Natural killer cell treated with Interleukin-12 subunit alpha and Interleukin-12 subunit beta and Interleukin-15 and Interleukin-18, amount 100 ng/mL, for 72 hours (primary cell): Measurements from ENCODE around the gene PCBP4. TPM values are rescaled to one million over a fixed set of nuclear protein-coding genes. Genes with fewer than 3 reads are reported as not detected.
"Not testable (repeated sequence)": the region's sequence is repeated elsewhere in the genome, so short reads cannot be mapped to it uniquely, and the experiment has no call there.

Experiments
- ATAC-seq, 2 donors: fragments of 150-1000 bp; cut with Tn5 transposase in 1 of 2; sonication (Bioruptor Pico), chemical (Tn5 transposase) in 1 of 2; 2 replicates each; pipeline ENCODE4 v1.10.0; 2021
- DNase-seq: peaks from one replicate; pipeline ENCODE4 v3.0.0; 2022; ENCODE audit warnings: low spot score
- H3K27ac Mint-ChIP-seq, 2 donors: 1 replicate in 1 of 2; 2 replicates in 1 of 2; pipeline ENCODE4 v1.8.0; 2022; ENCODE audit warnings: mixed read lengths in 2 of 2, mild to moderate bottlenecking in 1 of 2, moderate library complexity in 1 of 2
- H3K27me3 Mint-ChIP-seq, 2 donors: 1 replicate in 1 of 2; 2 replicates in 1 of 2; pipeline ENCODE4 v1.8.0; 2022; ENCODE audit warnings: mixed read lengths in 2 of 2
- H3K36me3 Mint-ChIP-seq: one replicate; pipeline ENCODE4 v1.8.0; 2022; ENCODE audit warnings: mixed read lengths
- H3K4me1 Mint-ChIP-seq, 2 donors: 1 replicate in 1 of 2; 2 replicates in 1 of 2; pipeline ENCODE4 v1.8.0; 2022; ENCODE audit warnings: low read depth in 2 of 2, mixed read lengths in 2 of 2, mild to moderate bottlenecking in 1 of 2
- H3K4me3 Mint-ChIP-seq: one replicate; pipeline ENCODE4 v1.8.0; 2022; ENCODE audit warnings: mixed read lengths
- H3K9me3 Mint-ChIP-seq: 2 replicates; pipeline ENCODE4 v1.8.0; 2022; ENCODE audit warnings: mixed read lengths
- total RNA-seq, 2 donors: library from RNA; stranded (reverse); gene quantifications; one replicate each; pipeline ENCODE4 v1.2.3, GENCODE V29; 2022

Gene PCBP4
- total RNA-seq, 2 donors from 2014 or later: 7.9 to 8.4 TPM

- peaks cover 0 to 5% of the 10 kb centered on the region in 2 donors for H3K27me3 Mint-ChIP-seq
- H3K36me3 Mint-ChIP-seq: no peaks in the 10 kb centered on the region
- ATAC-seq: peak; percentile 92
- H3K4me3 Mint-ChIP-seq: no peak overlapping the region
- H3K4me1 Mint-ChIP-seq: peaks cover 6 to 7% of the 10 kb centered on the region in 2 donors
- no peak overlapping the region for H3K27ac Mint-ChIP-seq
- H3K9me3 Mint-ChIP-seq: no peaks in the 10 kb centered on the region
- peak; percentile 78 for DNase-seq
These were observed 34.3 kb upstream of the PCBP4 start for GRCh38 chr3:52001443-52001974.

- Mint-ChIP-seq H3K27me3 (peaks cover 0 to 5% of the 10 kb centered on the region in 2 donors), H3K27ac (no peak overlapping the region), H3K4me1 (peaks cover 13 to 16% of the 10 kb centered on the region in 2 donors), H3K36me3 (peaks cover 8% of the 10 kb centered on the region), H3K4me3 (no peak overlapping the region), H3K9me3 (no peaks in the 10 kb centered on the region)
- ATAC-seq: no peak
- DNase-seq: no peak
These were observed 32.6 kb upstream of the PCBP4 start for GRCh38 chr3:51999846-52000245.

DNA sequence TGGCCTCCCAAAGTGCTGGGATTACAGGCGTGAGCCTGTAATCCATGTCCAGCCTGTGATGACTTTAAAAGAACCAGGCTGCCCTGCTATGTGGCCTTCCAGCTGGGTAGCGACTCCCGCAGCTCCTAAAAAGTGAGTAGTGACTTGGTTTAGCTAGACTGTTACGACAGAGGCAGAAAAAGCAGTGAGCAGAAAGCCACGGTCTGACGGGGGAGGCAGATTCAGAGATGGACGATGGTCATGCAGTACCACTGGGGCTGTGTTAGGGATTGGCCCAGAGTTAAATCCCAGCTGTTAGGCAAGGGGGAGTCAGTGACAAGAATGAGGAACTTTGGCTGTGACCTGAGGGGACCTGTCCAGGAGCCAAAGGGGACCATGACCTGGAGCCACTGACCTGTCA is 31.5 kb upstream of the PCBP4 start:
- Mint-ChIP-seq H3K4me3 (no peak overlapping the region), H3K9me3 (no peaks in the 10 kb centered on the region), H3K27me3 (peaks cover 0 to 5% of the 10 kb centered on the region in 2 donors), H3K36me3 (peaks cover 18% of the 10 kb centered on the region), H3K4me1 (peaks cover 23 to 24% of the 10 kb centered on the region in 2 donors), H3K27ac (no peak overlapping the region)
- ATAC-seq (no peak), DNase-seq (no peak)

DNA sequence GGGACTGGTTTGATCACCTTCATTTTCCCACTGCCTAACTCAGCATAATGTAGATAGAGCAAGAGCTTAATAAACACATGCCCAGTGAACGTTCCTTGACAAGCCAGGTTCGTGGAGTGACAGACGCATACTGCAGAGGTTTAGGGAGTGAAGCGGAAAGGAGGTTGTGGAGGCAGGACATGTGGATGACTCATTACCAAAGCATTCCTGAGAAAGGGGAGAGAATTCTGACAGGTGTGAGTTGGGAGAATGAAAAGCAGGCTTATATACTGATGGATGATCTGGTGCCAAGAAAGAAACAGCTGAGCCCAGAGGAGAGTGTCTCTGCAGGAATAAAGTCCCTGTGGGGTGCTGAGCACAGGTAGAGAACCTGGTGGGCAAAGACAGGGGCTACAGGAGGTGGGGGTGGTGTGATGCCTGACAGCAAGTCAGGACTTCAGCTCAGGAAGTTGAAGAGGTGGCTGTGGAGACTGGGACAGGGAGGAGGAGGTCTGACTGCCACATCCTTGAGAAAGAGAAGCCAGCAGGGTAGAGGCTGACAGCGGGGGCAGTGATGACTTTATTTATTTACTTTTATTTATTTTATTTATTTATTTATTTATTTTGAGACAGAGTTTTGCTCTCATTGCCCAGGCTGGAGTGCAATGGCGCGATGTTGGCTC is 30.8 kb upstream of the PCBP4 start:
- H3K9me3 Mint-ChIP-seq: no peaks in the 10 kb centered on the region
- no peak for ATAC-seq
- H3K27me3 Mint-ChIP-seq: peaks cover 0 to 5% of the 10 kb centered on the region in 2 donors
- H3K4me3 Mint-ChIP-seq: no peak overlapping the region
- H3K36me3 Mint-ChIP-seq: peaks cover 18% of the 10 kb centered on the region
- peak overlapping the region in 1 of 2 donors; percentile 100 for H3K27ac Mint-ChIP-seq
- H3K4me1 Mint-ChIP-seq: peaks cover 23 to 24% of the 10 kb centered on the region in 2 donors
- DNase-seq: no peak

DNA sequence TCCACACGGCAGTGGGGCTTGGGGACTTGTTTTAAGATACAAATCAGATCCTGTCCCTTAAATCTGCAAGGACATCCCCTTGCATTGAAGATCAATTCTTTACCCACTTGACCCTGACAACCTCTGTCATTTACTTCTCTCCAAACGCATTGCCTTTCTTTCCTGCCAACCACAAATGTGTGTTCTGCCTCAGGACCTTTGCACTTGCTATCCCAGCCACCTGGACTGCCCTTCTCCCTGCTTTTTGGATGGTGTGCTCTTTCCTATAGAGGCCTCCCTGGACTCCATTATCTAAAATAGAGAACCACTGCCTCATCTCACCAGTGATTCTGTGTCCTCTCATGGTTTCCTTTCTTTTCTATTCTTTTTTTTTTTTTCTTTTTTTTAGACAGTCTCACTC is 29.9 kb upstream of the PCBP4 start:
- Mint-ChIP-seq H3K27ac (peak overlapping the region; percentile 9 to 100), H3K36me3 (peaks cover 18% of the 10 kb centered on the region), H3K4me1 (peaks cover 24 to 29% of the 10 kb centered on the region in 2 donors), H3K4me3 (peak overlapping the region; percentile 36), H3K9me3 (no peaks in the 10 kb centered on the region), H3K27me3 (peaks cover 0 to 5% of the 10 kb centered on the region in 2 donors)
- ATAC-seq: no peak
- DNase-seq: no peak

DNA sequence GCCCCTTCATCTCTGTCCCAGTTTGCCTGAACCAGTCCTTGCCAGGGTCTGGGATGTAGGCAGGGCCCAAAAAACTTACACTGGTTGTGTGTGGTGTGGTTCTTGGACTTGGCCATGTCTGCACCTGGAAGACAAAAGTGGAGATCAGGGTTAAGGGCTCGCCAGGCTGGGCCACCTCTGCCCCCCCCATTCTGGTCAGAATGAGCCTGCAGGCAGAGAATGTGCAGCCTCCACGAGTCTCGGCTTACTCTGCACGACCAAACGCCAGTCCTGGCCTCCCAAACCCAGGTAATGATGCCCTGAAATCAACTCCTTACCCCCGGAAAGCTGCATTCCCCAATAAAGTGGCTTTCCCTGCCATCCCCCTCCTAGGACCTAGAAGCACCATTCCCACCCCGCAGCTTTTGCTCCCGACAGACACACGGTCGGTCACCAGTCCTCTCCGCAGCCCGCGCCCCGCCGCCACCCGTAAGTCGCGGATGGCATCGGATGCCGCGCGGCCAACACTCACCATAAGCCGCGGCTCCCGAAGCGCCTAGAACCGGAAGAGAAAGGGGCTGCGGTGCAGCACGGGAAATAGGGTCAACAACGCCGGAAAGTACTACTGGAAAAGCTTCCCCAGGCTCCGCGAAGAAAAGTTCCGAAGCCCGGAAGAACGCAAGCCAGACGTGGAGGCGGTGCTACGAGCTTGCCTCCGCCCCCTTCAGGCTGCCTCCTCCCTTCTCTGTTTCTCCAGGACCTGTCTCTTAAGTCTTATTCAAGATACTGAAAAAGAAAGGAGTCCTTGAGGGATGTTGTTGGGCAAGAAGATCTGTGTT is 28.3 kb upstream of the PCBP4 start, which contains the start of gene RPL29:
RPL29 (minus strand) TSS at position 550 of the 818 bp plus-strand sequence; CDS start at position 116, 434 bp downstream.
- Mint-ChIP-seq H3K4me3 (peak within 1 kb of the TSS; percentile 99), H3K27me3 (peaks cover 0 to 5% of the 10 kb centered on the region in 2 donors), H3K36me3 (peaks cover 18% of the 10 kb centered on the region), H3K27ac (peak within 1 kb of the TSS; percentile 100), H3K4me1 (peaks cover 24 to 30% of the 10 kb centered on the region in 2 donors), H3K9me3 (no peaks in the 10 kb centered on the region)
- DNase-seq (peak; percentile 91), ATAC-seq (peak; percentile 94 to 97)

DNA sequence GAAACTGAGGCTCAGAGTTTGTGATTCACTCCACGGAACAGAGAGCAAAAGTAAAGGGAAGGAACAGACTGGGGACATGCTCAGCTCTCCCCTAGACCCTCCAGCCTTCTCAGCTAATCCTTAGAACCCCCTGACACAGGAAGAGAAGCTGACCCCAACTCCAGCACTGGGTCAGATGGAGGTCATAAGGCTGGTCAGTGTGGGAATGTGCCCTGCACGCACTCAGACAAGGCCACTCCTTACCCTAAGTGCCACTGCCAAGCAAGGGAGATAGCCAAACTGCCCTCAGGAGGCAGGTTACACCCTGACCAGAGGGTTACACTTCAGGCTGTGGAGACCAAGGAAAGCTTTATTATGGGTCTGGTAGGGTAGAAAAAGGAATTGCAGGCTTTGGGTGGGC is 27.3 kb upstream of the PCBP4 start:
- H3K9me3 Mint-ChIP-seq: no peaks in the 10 kb centered on the region
- peak overlapping the region; percentile 100 for H3K27ac Mint-ChIP-seq
- peaks cover 24 to 30% of the 10 kb centered on the region in 2 donors for H3K4me1 Mint-ChIP-seq
- H3K36me3 Mint-ChIP-seq: peaks cover 18% of the 10 kb centered on the region
- peaks cover 0 to 5% of the 10 kb centered on the region in 2 donors for H3K27me3 Mint-ChIP-seq
- no peak for ATAC-seq
- peak overlapping the region; percentile 99 for H3K4me3 Mint-ChIP-seq
- DNase-seq: no peak

- H3K27ac Mint-ChIP-seq: peak overlapping the region; percentile 100
- not testable (repeated sequence) for H3K27me3 Mint-ChIP-seq, DNase-seq, ATAC-seq, H3K9me3 Mint-ChIP-seq
- H3K4me1 Mint-ChIP-seq: peaks cover 30 to 36% of the 10 kb centered on the region in 2 donors
- peak overlapping the region; percentile 99 for H3K4me3 Mint-ChIP-seq
- H3K36me3 Mint-ChIP-seq: peaks cover 18% of the 10 kb centered on the region
These were observed 26.4 kb upstream of the PCBP4 start for GRCh38 chr3:51993657-51994056.

DNA sequence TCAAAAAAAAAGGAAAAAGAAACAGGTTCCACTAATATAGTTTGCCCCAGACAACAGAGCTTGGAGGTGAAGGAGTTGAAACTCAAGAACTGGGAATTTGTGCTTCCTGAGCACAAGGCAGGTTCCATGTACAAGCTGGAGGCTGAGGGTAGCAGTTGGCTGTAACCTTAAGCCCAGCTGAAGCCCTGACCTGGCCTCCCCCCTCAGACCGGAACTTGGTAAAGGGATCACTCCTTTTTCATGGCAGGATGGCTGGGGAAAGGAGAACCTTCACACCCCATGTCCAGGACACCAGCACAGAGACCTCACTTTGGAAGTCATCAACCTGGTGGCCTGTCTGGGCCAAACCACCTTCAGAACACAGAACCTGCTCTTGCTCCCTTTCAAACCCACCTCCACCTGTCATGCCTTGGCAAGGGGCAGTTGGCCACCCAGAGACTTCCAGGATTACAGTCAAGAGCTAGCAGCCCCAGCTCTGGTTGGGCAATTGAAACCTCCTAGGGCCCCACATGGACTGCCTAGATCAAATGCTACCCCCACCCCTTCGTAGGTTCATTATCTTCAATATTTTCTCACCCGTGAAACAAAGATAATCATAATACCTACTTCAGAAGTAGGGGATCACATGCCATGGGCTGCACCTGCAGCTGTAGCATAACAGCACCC is 24.9 kb upstream of the PCBP4 start:
- Mint-ChIP-seq H3K4me1 (peaks cover 31 to 38% of the 10 kb centered on the region in 2 donors), H3K27me3 (no peaks in the 10 kb centered on the region), H3K27ac (no peak overlapping the region), H3K4me3 (no peak overlapping the region), H3K9me3 (no peaks in the 10 kb centered on the region), H3K36me3 (peaks cover 18% of the 10 kb centered on the region)
- no peak for DNase-seq
- no peak for ATAC-seq

DNA sequence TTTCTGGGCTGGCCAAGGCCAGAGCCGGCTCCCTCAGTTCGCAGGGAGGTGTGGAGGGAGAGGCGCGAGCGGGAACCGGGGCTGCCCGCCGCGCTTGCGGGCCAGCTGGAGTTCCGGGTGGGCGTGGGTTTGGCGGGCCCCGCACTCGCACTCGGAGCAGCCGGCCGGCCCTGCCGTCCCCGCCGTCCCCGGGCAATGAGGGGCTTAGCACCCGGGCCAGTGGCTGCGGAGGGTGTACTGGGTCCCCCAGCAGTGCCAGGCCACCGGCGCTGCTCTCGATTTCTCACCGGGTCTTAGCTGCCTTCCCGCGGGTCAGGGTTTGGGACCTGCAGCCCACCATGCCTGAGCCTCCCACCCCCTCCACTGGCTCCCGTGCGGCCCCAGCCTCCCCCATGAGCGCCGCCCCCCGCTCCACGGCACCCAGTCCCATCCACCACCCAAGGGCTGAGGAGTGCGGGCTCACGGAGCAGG is 23.3 kb upstream of the PCBP4 start:
- Mint-ChIP-seq H3K36me3 (peaks cover 14% of the 10 kb centered on the region), H3K4me1 (peaks cover 20 to 28% of the 10 kb centered on the region in 2 donors)
- not testable (repeated sequence) for H3K4me3 Mint-ChIP-seq, H3K9me3 Mint-ChIP-seq, H3K27ac Mint-ChIP-seq, ATAC-seq, DNase-seq, H3K27me3 Mint-ChIP-seq

DNA sequence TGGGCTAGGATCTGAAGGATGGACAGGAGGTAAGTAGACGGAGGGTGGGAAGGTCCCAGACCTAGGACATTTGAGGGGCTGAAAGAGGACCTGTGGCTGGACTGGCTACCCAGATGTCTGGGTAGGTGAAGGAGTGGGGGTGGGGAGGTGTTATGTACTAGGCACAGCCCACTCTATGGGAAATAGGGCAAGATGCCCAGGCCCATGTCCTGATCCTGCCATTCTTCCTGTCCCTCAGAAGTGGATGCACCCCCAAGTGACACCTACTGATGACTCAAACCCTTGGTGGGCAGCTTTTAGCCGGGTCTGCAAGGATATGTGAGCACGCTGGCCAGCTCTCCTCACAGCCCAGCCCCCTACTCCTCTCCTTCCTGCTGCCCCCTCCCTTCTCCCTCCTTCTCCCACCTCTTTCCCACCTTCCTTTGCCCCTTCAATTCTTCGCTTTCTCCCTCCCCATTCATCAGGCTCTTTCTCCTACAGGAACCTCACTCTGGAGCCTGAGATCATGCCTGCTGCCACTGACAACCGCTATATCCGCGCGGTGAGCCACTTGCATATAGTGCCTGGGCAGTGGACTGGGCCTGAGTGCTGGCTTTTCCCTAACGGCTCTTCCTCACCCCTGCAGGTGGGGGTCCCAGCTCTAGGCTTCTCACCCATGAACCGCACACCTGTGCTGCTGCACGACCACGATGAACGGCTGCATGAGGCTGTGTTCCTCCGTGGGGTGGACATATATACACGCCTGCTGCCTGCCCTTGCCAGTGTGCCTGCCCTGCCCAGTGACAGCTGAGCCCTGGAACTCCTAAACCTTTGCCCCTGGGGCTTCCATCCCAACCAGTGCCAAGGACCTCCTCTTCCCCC is 21.3 kb upstream of the PCBP4 start:
- H3K27me3 Mint-ChIP-seq: no peaks in the 10 kb centered on the region
- H3K36me3 Mint-ChIP-seq: no peaks in the 10 kb centered on the region
- H3K27ac Mint-ChIP-seq: peak overlapping the region; percentile 13 to 36
- H3K4me1 Mint-ChIP-seq: peaks cover 10 to 18% of the 10 kb centered on the region in 2 donors
- no peak for DNase-seq
- H3K4me3 Mint-ChIP-seq: no peak overlapping the region
- no peaks in the 10 kb centered on the region for H3K9me3 Mint-ChIP-seq
- ATAC-seq: no peak

GRCh38 chr3:51987568-51987967 is 20.3 kb upstream of the PCBP4 start:
- Mint-ChIP-seq H3K36me3 (no peaks in the 10 kb centered on the region), H3K27ac (no peak overlapping the region), H3K9me3 (no peaks in the 10 kb centered on the region), H3K4me1 (peaks cover 18 to 22% of the 10 kb centered on the region in 2 donors), H3K4me3 (no peak overlapping the region), H3K27me3 (no peaks in the 10 kb centered on the region)
- ATAC-seq: no peak
- no peak for DNase-seq
